AG10803 (cell line): ENCODE results near the gene HSD17B14.
"Not testable (repeated sequence)": the region's sequence is repeated elsewhere in the genome, so short reads cannot be mapped to it uniquely, and the experiment has no call there.

ENCODE experiments used
- DNase-seq: peaks from one replicate; pipeline ENCODE4 v3.0.0; 2010; ENCODE audit warnings: low read depth
- H3K4me3 ChIP-seq: 2 replicates; pipeline ENCODE4 v1.5.1; 2011; ENCODE audit warnings: mild to moderate bottlenecking, low read length, control low read depth
- TF ChIP-seq, protein P1 (sequence below): conservative IDR thresholded peaks from 2 replicates; pipeline ENCODE4 v1.5.1; 2011; ENCODE audit warnings: mild to moderate bottlenecking, low read length, control low read depth, inconsistent platforms

Gene HSD17B14

DNA sequence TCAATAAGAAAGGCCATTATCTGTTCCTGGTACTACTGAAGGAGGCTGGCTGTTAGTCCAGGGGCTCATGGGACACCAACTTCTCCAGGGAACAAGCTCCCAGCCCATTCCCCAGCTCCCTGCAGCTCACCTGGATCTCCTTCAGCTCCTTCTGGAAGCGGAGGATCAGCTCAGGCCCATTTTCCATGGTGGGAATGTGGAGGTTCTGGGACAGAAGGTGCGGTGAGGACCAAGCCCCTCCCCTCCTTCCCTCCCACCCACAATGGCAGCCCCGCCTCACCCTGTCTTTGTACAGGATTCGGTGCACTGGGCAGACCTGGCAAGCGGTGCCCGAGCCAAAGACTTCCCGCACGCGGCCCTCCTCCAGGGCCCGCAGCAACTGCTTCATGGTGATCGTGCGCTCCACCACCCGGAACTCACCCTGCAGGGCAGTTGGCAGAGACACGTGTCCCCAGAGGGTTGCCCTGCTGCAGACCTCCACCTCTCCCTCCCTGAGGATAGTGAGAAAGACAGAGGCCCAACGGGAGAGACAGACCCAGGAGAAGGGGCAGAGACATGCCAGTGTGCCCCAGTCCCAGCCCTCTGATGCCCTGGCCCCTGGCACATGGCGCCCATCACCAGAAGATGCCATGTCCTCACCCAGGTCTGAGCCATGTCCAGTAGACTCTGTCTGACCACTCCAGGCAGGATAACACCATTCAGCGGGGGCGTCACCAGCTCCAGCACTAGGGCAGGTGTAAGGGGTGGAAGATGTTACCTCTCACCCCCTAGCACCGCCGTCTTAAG, 39.8 kb downstream of the HSD17B14 start:
- no peak for DNase-seq
- TF ChIP-seq, protein P1, sequence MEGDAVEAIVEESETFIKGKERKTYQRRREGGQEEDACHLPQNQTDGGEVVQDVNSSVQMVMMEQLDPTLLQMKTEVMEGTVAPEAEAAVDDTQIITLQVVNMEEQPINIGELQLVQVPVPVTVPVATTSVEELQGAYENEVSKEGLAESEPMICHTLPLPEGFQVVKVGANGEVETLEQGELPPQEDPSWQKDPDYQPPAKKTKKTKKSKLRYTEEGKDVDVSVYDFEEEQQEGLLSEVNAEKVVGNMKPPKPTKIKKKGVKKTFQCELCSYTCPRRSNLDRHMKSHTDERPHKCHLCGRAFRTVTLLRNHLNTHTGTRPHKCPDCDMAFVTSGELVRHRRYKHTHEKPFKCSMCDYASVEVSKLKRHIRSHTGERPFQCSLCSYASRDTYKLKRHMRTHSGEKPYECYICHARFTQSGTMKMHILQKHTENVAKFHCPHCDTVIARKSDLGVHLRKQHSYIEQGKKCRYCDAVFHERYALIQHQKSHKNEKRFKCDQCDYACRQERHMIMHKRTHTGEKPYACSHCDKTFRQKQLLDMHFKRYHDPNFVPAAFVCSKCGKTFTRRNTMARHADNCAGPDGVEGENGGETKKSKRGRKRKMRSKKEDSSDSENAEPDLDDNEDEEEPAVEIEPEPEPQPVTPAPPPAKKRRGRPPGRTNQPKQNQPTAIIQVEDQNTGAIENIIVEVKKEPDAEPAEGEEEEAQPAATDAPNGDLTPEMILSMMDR: no peak
- no peak overlapping the region for H3K4me3 ChIP-seq

DNA sequence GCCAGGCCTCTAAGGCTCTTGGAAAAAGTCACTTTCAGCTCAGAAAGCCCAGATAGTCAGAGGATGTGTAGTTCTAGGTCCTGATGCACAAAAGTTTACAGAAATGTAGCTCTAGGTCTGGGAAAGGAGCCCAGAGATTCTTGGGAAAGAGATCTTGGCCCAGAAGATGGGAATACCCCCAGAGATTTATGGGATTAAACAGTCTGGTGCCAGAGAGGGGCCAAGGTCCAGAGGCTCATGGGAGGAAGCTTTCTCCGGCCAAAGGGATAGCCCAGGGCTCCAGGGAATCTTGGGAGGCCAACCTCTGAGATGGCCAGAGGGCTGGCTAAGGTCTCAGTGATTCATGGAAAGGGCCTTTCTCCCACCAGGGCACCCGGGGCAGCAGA, 40.6 kb downstream of the HSD17B14 start:
- no peak for DNase-seq
- TF ChIP-seq, protein P1: no peak
- H3K4me3 ChIP-seq: no peak overlapping the region

DNA sequence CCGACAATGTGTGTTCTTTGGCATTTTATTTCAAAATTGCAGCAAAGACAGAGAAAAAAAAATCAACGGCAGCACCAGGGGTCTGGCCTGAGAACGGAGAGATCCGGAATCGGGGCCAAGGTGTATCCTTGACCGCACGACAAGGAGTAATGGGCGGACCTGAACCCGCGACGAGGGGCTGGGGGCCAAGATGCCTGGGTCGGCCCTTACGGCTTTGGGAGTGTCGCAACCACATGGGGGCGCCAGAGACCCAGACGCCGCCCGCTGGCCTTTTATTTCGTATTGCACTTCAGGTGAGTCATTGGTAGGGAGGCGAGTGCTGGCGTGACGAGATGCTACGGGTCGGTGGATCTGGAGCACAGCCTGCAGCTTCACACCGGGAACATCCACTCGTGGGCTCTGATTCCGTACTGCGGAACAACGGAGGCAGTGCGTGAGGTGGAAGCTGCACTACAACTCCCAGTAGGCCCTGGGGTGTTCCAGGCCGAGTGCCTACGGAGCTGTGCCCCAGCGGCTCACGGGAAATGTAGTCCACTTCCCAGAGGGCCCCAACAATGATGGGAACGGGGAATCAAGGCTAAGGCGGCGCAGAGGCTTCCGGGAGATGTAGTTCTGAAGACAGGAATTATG, 41.1 kb downstream of the HSD17B14 start:
- peak; percentile 92 for DNase-seq
- TF ChIP-seq, protein P1: peak; percentile 80
- H3K4me3 ChIP-seq: peak overlapping the region; percentile 66

DNA sequence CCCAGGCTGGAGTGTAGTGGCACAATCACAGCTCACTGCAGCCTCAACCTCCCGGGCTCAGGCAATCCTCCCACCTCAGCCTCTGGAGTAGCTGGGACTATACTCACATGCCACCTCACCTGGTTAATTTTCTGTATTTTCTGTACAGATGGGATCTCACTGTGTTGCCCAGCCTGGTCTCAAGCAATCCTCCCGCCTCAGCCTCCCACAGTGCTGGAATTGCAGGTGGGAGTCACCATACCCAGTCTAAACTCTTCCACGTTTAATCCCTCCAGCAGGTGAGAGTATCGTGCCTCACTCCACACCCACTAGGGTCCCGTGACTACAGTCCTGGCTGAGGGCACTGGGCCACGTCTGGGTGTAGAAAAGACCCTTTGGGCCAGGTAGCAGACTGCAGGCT, 42.0 kb downstream of the HSD17B14 start:
- TF ChIP-seq, protein P1: no peak
- DNase-seq: no peak
- no peak overlapping the region for H3K4me3 ChIP-seq

DNA sequence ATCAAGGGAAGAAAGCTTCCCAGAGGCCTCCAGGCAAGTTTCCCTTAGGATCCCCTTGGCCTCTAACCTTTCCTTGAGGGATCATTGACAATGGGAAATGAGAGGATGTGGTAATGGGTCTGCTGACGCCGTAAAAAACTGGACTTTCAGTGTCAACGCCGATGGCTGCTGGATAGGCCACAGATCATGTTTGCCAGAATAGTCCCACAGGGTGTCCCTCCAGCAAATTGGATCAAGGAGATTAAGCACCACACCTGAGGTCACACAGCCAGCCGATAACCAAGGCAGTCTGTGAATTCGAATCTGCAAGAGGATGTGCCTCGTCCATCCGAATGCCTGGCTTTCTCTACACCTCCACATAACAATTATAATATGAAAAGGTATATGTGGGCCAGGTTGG, 43.0 kb downstream of the HSD17B14 start:
- no peak for DNase-seq
- no peak overlapping the region for H3K4me3 ChIP-seq
- TF ChIP-seq, protein P1: no peak

DNA sequence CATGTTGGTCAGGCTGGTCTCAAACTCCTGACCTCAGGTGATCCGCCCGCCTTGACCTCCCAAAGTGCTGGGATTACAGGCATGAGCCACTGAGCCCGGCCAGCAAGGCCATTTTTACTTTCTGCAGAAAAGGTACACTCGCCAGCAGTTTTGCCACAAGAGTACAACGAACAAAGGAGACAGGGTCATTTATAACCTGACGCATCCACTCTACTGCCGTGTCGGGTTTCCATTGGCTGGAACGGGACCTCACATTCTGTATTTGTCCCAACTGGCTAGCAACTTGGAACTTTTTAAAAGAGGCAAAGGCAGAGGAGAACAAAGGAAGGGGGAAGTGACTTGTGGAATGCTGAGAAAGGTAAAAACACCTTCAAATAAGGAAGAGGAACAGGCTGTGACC, 49.0 kb downstream of the HSD17B14 start:
- H3K4me3 ChIP-seq, DNase-seq: not testable (repeated sequence)

DNA sequence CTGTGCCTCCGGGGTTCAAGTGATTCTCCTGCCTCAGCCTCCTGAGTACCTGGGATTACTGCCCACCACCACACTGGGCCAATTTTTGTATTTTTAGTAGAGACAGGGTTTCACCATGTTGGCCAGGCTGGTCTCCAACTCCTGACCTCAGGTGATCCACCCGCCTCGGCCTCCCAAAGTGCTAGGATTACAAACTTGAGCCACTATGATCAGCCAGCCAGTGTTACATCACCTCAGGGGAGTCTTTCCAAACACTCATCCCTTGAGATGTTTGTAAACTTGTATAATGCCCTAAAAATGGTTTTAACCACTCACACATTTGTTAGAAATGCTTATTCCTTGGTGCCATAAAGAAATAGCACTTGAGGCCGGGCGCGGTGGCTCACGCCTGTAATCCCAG, 49.9 kb downstream of the HSD17B14 start:
- H3K4me3 ChIP-seq, DNase-seq: not testable (repeated sequence)

DNA sequence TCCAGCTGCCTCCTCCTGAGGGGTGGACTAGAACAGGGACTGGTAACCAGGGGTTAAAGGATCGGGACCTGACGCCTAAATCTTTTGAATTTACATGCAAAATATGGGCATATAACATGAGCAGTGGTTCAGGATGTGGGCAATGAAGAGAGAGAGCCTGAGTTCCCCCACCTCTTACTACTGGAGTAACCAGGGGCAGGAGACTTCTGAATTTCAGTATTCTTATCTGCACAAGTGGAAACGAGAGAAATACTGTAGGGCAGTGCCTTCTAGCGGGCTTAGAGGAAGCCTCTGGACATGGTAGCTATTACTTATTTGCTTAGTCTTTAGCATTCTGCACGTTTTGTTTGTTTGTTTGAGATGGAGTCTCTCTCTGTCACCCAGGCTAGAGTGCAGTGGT, 51.8 kb downstream of the HSD17B14 start:
- no peak overlapping the region for H3K4me3 ChIP-seq
- TF ChIP-seq, protein P1: peak; percentile 31
- DNase-seq: peak; percentile 13
